ENCODE measurements around the gene CCDC12.

CCDC12 gene

DNA sequence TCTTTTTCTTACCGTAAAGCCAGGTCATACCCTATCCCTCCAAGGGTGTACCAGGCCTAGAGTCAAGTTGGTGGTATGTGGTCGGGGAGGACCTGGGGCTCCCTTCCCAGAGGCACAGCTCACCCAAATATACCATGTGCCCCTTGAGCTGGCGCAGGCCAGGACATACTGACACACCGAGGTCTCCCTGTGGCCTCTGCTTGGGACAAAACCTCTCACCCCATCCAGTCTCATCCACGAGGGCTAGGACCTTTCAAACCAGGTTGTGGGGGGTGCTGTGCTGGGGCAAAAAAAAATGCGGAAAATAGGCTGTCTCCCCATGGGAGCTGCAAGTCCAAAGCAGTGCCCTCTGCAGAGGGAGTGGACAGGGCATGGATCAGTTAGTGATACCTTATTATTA is 76.2 kb downstream of the CCDC12 start:
- DNase-seq (ENCODE audit: extremely low spot score), result no peak
- TF ChIP-seq CTCF (IDR thresholded peaks at IDR 0.05; ENCODE audit: control extremely low read depth, extremely low read depth, low read depth, missing control alignments), result no peak
- ChIA-PET CTCF (interaction anchor here (0.7 to 3.3 kb wide), 4 partner anchors 9 to 204 kb away, joined by 3 to 21 read pairs (median 3); no protein-coding TSS in a partner anchor), POLR2A (no interaction called here)

GRCh38 chr3:46900007-46900292 is 76.6 kb downstream of the CCDC12 start:
- TF ChIP-seq CTCF (IDR thresholded peaks at IDR 0.05; ENCODE audit: control extremely low read depth, extremely low read depth, low read depth, missing control alignments), result no peak
- no peak for DNase-seq (ENCODE audit: extremely low spot score)
- CTCF ChIA-PET, result interaction anchor here (0.7 to 3.3 kb wide), 4 partner anchors 9 to 204 kb away, joined by 3 to 21 read pairs (median 3); no protein-coding TSS in a partner anchor
- POLR2A ChIA-PET, result no interaction called here

- no peak for DNase-seq (ENCODE audit: extremely low spot score)
- ChIA-PET POLR2A (no interaction called here), CTCF (interaction anchor here (0.7 to 3.3 kb wide), 5 partner anchors 9 to 203 kb away, joined by 3 to 21 read pairs (median 3); no protein-coding TSS in a partner anchor)
- TF ChIP-seq CTCF (IDR thresholded peaks at IDR 0.05; ENCODE audit: control extremely low read depth, extremely low read depth, low read depth, missing control alignments), result no peak
Observed at GRCh38 chr3:46899151-46900006, 77.2 kb downstream of the CCDC12 start.

DNA sequence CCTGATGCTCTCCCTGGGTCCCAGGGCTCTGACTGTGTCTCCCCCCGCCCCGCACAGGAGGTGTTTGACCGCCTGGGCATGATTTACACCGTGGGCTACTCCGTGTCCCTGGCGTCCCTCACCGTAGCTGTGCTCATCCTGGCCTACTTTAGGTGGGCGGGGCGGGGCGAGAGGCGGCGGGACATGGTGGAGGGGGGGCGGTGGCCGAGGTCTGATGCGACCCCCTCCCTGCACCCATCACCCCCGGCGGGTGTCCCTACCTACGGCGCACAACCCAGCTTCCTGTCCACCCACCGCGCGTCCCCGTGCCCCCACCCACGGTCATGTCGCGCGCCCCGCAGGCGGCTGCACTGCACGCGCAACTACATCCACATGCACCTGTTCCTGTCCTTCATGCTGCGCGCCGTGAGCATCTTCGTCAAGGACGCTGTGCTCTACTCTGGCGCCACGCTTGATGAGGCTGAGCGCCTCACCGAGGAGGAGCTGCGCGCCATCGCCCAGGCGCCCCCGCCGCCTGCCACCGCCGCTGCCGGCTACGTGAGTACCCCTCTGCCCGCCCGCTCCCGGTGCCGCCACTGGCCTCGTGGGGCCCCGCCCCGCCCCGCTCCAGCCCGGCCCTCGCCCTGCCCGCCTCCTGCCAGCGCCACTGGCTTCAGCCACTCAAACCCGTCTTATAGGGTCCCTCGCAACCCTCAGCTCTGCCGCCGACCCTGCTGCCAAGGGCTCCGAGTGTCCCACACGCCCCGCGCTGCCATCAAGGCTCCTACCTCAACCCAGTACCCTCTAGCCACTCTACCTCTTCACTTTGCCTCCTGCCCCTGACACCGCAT is 78.0 kb downstream of the CCDC12 start:
- DNase-seq (ENCODE audit: extremely low spot score), result no peak
- ChIA-PET POLR2A (no interaction called here), CTCF (interaction anchor here (0.6 to 3.3 kb wide), 5 partner anchors 11 to 193 kb away, joined by 3 to 21 read pairs (median 3); no protein-coding TSS in a partner anchor)
- no peak for TF ChIP-seq CTCF (IDR thresholded peaks at IDR 0.05; ENCODE audit: control extremely low read depth, extremely low read depth, low read depth, missing control alignments)

GRCh38 chr3:46897829-46898320 is 78.7 kb downstream of the CCDC12 start:
- POLR2A ChIA-PET, result no interaction called here
- no peak for DNase-seq (ENCODE audit: extremely low spot score)

More at GRCh38 chr3:46897829-46898320, 78.7 kb downstream of the CCDC12 start:
- TF ChIP-seq CTCF (IDR thresholded peaks at IDR 0.05; ENCODE audit: control extremely low read depth, extremely low read depth, low read depth, missing control alignments), result no peak
- CTCF ChIA-PET, result interaction anchor here (0.6 to 1.8 kb wide), 5 partner anchors 19 to 192 kb away, joined by 3 to 5 read pairs (median 3); no protein-coding TSS in a partner anchor

All from GM10248 (cell line).